Endothelial cell of umbilical vein (primary cell): ENCODE results near the gene PRR15. TPM values are rescaled to one million over a fixed set of nuclear protein-coding genes. Genes with fewer than 3 reads are reported as not detected.

Experiments used
- BruUV-seq: library from RNA; stranded (reverse); fragments of 400-500 nt; replicated peaks from 2 replicates; lab custom pipeline; 2021; lab: Mats Ljungman, UMichigan
- CTCF ChIA-PET: fragments of 300-600, 350-600 bp; sonication (Branson Sonifier 250); formaldehyde crosslinking; loops from one replicate; lab custom pipeline; 2021; ENCODE audit warnings: antibody characterized with exemption, inconsistent platforms; lab: Charles Lee
- POLR2A ChIA-PET: fragments of 300-600, 350-600 bp; sonication (Branson Sonifier 250); formaldehyde crosslinking; loops from one replicate; lab custom pipeline; 2021; ENCODE audit warnings: antibody characterized with exemption, inconsistent platforms; lab: Charles Lee
- DNase-seq: peaks from one replicate; pipeline ENCODE4 v3.0.0-alpha.2; 2011; ENCODE audit warnings: low read depth, low spot score
- FAIRE-seq: peaks from 2 replicates; lab custom pipeline; 2011; peaks lifted over from hg19 to GRCh38; lab: Jason Lieb, UNC
- H2AFZ ChIP-seq: 2 replicates; pipeline ENCODE4 v1.6.0; 2012; ENCODE audit warnings: low read depth, low read length, control low read depth, inconsistent platforms
- H3K27ac ChIP-seq: 2 replicates; pipeline ENCODE4 v1.5.1; 2011; ENCODE audit warnings: low read depth, mild to moderate bottlenecking, control low read depth, low read length, moderate library complexity; ENCODE audit not compliant: insufficient read depth
- H3K27me3 ChIP-seq, 2 experiments: 2 replicates each; pipeline versions ENCODE4 v1.6.0 to v1.6.1; 2011; ENCODE audit warnings: low read length in 2 of 2, mixed read lengths in 1 of 2; ENCODE audit not compliant: control insufficient read depth in 2 of 2, insufficient read depth in 2 of 2
- H3K36me3 ChIP-seq, 2 experiments: 2 replicates in 1 of 2; 3 replicates in 1 of 2; pipeline ENCODE4 v1.5.1; 2011; ENCODE audit warnings: low read length in 2 of 2, mild to moderate bottlenecking in 1 of 2, moderate library complexity in 1 of 2; ENCODE audit not compliant: control insufficient read depth in 2 of 2, insufficient read depth in 2 of 2; ENCODE audit errors: extremely low read depth in 1 of 2
- H3K4me1 ChIP-seq: 3 replicates; pipeline ENCODE4 v1.5.1; 2011; ENCODE audit warnings: mild to moderate bottlenecking, low read length; ENCODE audit not compliant: control insufficient read depth, insufficient read depth; ENCODE audit errors: extremely low read depth
- H3K4me2 ChIP-seq: 2 replicates; pipeline ENCODE4 v1.6.1; 2011; ENCODE audit warnings: low read length, control low read depth, mixed read lengths; ENCODE audit not compliant: insufficient read depth
- H3K4me3 ChIP-seq, 3 experiments: fragments of 200-600 bp in 1 of 3; sonication (generic), shearing (Covaris generic) in 1 of 3; replicated peaks in 1 of 3; 2 replicates each; pipeline ENCODE4 v1.5.1; 2011 to 2016; ENCODE audit warnings: control low read depth in 3 of 3, low read length in 3 of 3, mild to moderate bottlenecking in 2 of 3, inconsistent platforms in 1 of 3, low read depth in 1 of 3, moderate library complexity in 1 of 3; ENCODE audit not compliant: insufficient read depth in 1 of 3
- H3K79me2 ChIP-seq: 2 replicates; pipeline ENCODE4 v1.6.0; 2012; ENCODE audit warnings: low read length, inconsistent platforms; ENCODE audit not compliant: control insufficient read depth, insufficient read depth
- H3K9ac ChIP-seq: replicated peaks from 2 replicates; pipeline ENCODE3; 2011; ENCODE audit warnings: low read length, control low read depth; ENCODE audit not compliant: insufficient read depth; ENCODE audit errors: extremely low read depth
- H3K9me1 ChIP-seq: replicated peaks from 3 replicates; pipeline ENCODE4 v1.6.0; 2011; ENCODE audit warnings: mild to moderate bottlenecking, low read length; ENCODE audit not compliant: control insufficient read depth, insufficient read depth; ENCODE audit errors: extremely low read depth
- H3K9me3 ChIP-seq: replicated peaks from 2 replicates; pipeline ENCODE4 v1.5.1; 2012; ENCODE audit warnings: low read length, inconsistent platforms; ENCODE audit not compliant: control insufficient read depth, insufficient read depth
- H4K20me1 ChIP-seq: replicated peaks from 2 replicates; pipeline ENCODE3; 2011; ENCODE audit warnings: mild to moderate bottlenecking, low read length; ENCODE audit not compliant: control insufficient read depth, insufficient read depth; ENCODE audit errors: extremely low read depth
- EZH2 ChIP-seq: IDR thresholded peaks from 2 replicates; pipeline ENCODE4 v1.6.1; 2012; ENCODE audit warnings: borderline replicate concordance, low read depth, mild to moderate bottlenecking, moderate library complexity, low read length, inconsistent platforms; ENCODE audit not compliant: severe bottlenecking
- GATA2 ChIP-seq: IDR thresholded peaks from 2 replicates; pipeline ENCODE4 v1.7.0; 2011; ENCODE audit warnings: low read depth, mild to moderate bottlenecking, moderate library complexity, mixed read lengths, low read length; ENCODE audit not compliant: insufficient read length, insufficient read depth
- JUN ChIP-seq: IDR thresholded peaks from 2 replicates; pipeline ENCODE4 v1.6.1; 2011; ENCODE audit warnings: borderline replicate concordance, low read depth; ENCODE audit not compliant: insufficient read length, insufficient read depth
- MAX ChIP-seq: IDR thresholded peaks from 2 replicates; pipeline ENCODE4 v1.6.1; 2011; ENCODE audit not compliant: insufficient read depth, insufficient read length
- MYC ChIP-seq: IDR thresholded peaks from one replicate; pipeline ENCODE4 v1.6.1; 2011; ENCODE audit warnings: mild to moderate bottlenecking, low read depth, low read length
- POLR2A ChIP-seq: IDR thresholded peaks from 2 replicates; pipeline ENCODE4 v1.6.1; 2012; ENCODE audit warnings: low read depth, mild to moderate bottlenecking, control low read depth, low read length
- POLR2AphosphoS5 ChIP-seq: IDR thresholded peaks from 2 replicates; pipeline ENCODE4 v1.6.1; 2012; ENCODE audit warnings: low read depth, mild to moderate bottlenecking, control low read depth, low read length, moderate library complexity; ENCODE audit not compliant: insufficient read depth
- dilution Hi-C: fragments of 300-500 bp; cut with MboI; formaldehyde crosslinking; loops from one replicate; pipeline ENCODE4 v1.15.0; 2019; ENCODE audit warnings: low sequenced_read_pairs; ENCODE audit not compliant: extremely low pct_ligation_motif_present
- intact Hi-C: fragments of 100-400 bp; cut with micrococcal nuclease; formaldehyde crosslinking; loops from one replicate; pipeline ENCODE4 v1.10.0; 2022
- polyA plus RNA-seq, 4 experiments: library from polyadenylated mRNA; depleted of rRNA in 3 of 4; stranded (reverse) in 3 of 4; unstranded in 1 of 4; fragments of >200 nt; gene quantifications; 2 replicates each; pipeline versions ENCODE4 v1.2.1 to v1.2.3, GENCODE V29; 2011 to 2012; ENCODE audit warnings: missing spikeins in 1 of 4
- total RNA-seq: library from RNA; stranded (reverse); gene quantifications from 2 replicates; pipeline ENCODE4 v1.2.3, GENCODE V29; 2021
- TF ChIP-seq, protein P1 (sequence below), 2 donors: IDR thresholded peaks; 1 replicate in 1 of 2; 2 replicates in 1 of 2; pipeline ENCODE4 v1.5.1; 2011; ENCODE audit warnings: low read length in 2 of 2, mild to moderate bottlenecking in 2 of 2, moderate library complexity in 2 of 2, control low read depth in 1 of 2, inconsistent platforms in 1 of 2, low read depth in 1 of 2; ENCODE audit not compliant: insufficient read depth in 1 of 2; ENCODE audit errors: extremely low read depth in 1 of 2

The PRR15 gene
- total and polyA plus RNA-seq, 2 donors (not counting 3 experiments of a cell fraction or from before 2014, with no cell fraction given), result 1.8 to 5.0 TPM

- FAIRE-seq, result no peak
- Histone ChIP-seq H3K4me3 (no peak overlapping the region), H3K27me3 (no peaks in the 10 kb centered on the region), H4K20me1 (no peaks in the 10 kb centered on the region), H3K9me3 (no peaks in the 10 kb centered on the region), H3K36me3 (no peaks in the 10 kb centered on the region), H3K79me2 (no peaks in the 10 kb centered on the region), H3K4me2 (no peak overlapping the region), H3K9ac (no peak overlapping the region), H2AFZ (no peak overlapping the region), H3K9me1 (no peaks in the 10 kb centered on the region), H3K4me1 (no peaks in the 10 kb centered on the region), H3K27ac (no peak overlapping the region)
- dilution Hi-C loops (no loop called here), intact Hi-C loops (no loop called here)
- no peak for TF ChIP-seq GATA2
- TF ChIP-seq, protein P1, sequence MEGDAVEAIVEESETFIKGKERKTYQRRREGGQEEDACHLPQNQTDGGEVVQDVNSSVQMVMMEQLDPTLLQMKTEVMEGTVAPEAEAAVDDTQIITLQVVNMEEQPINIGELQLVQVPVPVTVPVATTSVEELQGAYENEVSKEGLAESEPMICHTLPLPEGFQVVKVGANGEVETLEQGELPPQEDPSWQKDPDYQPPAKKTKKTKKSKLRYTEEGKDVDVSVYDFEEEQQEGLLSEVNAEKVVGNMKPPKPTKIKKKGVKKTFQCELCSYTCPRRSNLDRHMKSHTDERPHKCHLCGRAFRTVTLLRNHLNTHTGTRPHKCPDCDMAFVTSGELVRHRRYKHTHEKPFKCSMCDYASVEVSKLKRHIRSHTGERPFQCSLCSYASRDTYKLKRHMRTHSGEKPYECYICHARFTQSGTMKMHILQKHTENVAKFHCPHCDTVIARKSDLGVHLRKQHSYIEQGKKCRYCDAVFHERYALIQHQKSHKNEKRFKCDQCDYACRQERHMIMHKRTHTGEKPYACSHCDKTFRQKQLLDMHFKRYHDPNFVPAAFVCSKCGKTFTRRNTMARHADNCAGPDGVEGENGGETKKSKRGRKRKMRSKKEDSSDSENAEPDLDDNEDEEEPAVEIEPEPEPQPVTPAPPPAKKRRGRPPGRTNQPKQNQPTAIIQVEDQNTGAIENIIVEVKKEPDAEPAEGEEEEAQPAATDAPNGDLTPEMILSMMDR (IDR thresholded peaks at IDR 0.05; ENCODE audit: extremely low read depth in 1 of 2, insufficient read depth in 1 of 2, low read depth in 1 of 2, low read length in 2 of 2), result no peak
- TF ChIP-seq MYC, result no peak
- no peak for TF ChIP-seq MAX
- no peak for TF ChIP-seq POLR2AphosphoS5
- TF ChIP-seq POLR2A, result no peak
- TF ChIP-seq JUN, result no peak
- TF ChIP-seq EZH2, result no peak
- POLR2A ChIA-PET, result no interaction called here
- DNase-seq, result no peak
- no TSS peak for BruUV-seq
- CTCF ChIA-PET, result interaction anchor here (1.1 to 1.7 kb wide), 5 partner anchors 10 to 40 kb away, joined by 3 to 13 read pairs (median 11); no protein-coding TSS in a partner anchor
Measured at GRCh38 chr7:29588212-29588611, 24.6 kb downstream of the PRR15 start.
